NK-92 (cell line): ENCODE measurements around the gene SERPINA12.

Source experiments
- DNase-seq: peaks from one replicate; lab custom pipeline; 2025; ENCODE audit not compliant: unreplicated experiment; lab: John Stamatoyannopoulos, UW

SERPINA12 gene

GRCh38 chr14:94467728-94468520 is 41.3 kb downstream of the SERPINA12 start:
- DNase-seq: no peak

DNA sequence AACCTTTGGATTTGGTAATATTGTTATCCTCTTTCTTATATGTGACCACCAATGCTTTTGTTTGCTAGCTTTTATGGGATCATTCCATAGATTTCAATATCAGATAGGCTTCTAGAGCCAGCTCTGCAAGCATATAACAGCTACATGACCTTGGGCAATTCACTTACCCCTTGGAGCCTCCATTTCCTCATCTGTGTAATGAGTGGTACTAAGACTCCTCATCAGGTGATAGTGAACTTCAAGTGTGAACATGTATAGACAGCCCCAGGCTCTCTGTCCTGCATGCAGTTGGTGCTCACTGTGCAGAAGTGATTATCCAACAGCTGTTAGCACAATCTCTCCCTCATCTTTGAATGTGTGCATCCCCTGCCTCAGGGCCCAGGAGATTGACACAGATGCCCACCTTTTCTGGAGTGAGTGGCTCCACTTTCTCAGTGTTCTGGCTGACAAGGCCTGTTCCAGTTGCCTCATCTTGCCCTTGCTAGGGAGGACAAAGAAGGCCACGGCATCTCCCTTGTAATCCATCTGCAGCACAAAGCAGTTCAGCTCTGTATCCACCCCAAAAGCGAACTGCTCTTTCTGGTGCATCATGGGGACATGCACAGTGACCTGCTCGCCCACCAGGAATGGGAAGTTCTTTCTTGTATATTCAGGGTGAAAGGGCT is 42.4 kb downstream of the SERPINA12 start:
- no peak for DNase-seq

- no peak for DNase-seq
Observed at GRCh38 chr14:94465042-94465441, 44.2 kb downstream of the SERPINA12 start.

DNA sequence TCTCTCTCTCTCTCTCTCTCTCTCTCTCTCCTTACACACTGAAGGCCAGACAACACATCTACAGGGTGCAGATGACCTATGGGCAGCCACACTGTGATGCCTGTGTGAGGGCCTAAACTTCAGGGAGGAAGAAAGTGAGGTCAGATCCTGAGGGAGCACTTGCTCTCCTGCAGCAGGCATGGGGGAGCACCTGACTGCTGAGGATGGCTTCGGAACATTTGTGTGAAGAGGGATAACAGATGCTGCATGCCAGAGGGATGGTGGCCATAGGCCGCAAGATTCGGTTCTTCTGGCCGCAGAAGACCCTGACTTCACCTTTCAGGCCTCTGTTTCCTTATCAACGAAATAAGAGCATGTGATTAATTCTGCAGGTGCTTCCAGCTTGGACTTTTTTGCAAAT is 45.0 kb downstream of the SERPINA12 start:
- DNase-seq: no peak

GRCh38 chr14:94462763-94463572 is 46.3 kb downstream of the SERPINA12 start:
- DNase-seq: no peak

GRCh38 chr14:94462219-94462551 is 47.1 kb downstream of the SERPINA12 start:
- DNase-seq: no peak

DNA sequence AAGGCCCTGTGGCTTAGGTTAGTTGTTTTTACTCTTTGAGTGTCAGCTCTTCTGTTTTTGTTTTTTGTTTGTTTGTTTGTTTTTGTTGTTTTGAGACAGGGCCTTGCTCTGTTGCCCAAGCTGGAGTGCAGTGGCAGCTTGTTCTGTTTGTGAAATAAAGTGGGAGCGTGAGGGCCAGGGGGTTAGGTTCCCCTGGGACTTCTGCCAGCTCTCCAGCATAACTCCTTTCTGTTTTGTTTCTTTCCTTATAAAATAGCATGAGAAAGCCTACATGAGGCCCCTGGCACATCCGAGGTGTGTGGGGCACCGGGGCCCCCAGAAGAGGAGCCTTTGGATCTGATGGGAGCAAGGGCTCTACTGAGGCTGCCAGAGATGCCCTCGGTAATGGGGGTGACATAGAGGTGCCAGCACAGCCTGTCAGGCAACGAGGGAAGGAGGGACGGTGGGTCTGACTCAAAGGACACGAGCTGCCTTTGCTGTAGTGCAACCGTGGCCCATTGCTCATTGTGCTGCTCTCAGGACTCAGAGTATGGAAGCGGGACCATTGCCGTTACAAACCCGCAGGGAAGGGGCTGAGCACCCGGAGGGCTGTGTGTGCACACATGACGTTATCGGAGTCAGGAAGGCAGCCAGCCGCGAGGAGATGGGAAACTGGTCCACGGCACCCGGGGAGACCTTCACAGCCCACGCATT is 47.6 kb downstream of the SERPINA12 start:
- no peak for DNase-seq

DNA sequence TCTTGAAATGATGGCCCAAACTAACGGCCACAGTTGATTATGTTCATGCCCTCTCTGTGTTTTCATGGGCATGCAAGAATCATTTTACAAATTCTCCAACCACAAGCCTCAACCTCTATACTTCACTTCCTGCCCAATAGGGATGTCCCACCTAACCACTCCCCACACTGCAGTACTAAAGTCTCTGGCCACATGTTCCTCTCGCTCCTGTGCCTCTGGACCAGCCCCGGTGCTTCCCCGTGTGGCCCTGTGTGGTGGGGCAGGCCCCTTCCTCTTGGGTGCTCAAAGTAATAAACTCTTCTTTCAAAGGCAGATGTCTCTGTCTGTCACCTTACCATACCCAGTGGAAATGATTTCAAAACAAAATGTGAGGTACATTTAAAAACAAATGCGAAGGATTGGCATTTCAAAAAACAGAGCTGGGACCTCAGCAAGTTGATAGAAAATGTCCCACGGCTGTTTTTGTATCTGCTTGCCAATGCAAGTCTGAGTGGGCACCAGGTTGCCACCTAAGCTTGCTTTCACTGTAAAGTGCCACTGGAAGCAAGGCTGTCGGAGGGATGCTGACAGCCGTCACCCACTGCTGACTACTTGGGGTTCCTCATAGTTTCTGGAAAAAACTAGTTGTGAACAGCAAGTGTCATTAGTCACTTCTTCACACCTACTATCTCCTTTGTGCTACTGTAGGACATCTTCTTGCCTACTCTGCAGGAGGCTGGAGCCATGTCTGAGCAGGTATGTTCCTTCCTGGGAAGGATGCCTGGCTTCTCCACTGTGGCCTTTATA is 48.4 kb downstream of the SERPINA12 start:
- no peak for DNase-seq

- no peak for DNase-seq
Observed at GRCh38 chr14:94458558-94459205, 50.6 kb downstream of the SERPINA12 start.

DNA sequence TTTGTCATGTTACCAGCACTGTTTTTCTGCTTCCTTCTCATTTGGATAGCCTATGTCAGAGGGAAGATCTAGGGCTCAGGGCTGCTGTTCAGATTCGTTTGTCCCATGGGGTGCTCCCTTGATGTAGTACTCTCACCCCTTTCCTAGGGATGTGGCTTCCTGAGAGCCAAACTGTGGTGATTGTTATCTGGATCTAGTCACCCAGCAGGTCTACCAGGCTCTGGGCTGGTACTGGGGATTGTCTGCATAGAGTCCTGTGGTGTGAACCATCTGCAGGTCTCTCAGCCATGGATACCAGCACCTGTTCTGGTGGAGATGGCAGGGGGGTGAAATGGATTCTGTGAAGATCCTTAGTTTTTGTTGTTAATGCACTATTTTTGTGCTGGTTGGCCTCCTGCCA is 51.2 kb downstream of the SERPINA12 start:
- DNase-seq: no peak

DNA sequence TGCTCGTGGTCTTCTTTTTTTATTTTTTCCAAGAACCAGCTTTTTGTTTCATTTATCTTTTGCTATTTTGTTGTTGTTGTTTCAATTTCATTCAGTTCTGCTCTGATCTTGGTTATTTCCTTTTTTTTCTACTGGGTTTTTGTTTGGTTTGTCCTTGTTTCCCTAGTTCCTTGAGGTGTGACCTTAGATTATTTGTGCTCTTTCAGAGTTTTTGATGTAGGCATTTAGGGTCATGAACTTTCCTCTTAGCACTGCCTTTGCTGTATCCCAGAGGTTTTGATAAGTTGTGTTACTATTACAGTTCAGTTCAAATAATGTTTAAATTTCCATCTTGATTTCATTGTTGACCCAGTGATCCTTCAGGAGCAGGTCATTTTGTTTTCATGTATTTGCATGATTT is 53.3 kb downstream of the SERPINA12 start:
- no peak for DNase-seq

GRCh38 chr14:94451826-94452225 is 57.4 kb downstream of the SERPINA12 start:
- DNase-seq: no peak

GRCh38 chr14:94451091-94451771 is 58.0 kb downstream of the SERPINA12 start:
- no peak for DNase-seq

DNA sequence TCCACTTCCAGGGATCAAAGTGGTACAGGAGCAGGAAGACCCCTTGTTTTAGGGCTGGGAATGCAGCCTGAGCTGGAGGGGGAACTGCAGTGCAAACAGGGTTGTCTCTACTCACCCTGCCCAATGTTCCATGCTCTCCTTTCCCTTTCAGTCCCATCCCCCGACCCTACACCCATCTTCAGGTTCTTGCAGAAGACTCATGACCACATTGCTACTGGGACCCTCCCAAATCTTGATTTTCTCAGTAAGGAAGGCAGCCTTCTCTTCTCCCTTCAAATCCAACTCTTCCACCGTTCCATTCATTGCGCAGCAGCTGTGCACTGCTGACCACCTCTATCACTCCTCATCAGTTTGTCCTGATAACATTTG is 58.6 kb downstream of the SERPINA12 start:
- DNase-seq: no peak

DNA sequence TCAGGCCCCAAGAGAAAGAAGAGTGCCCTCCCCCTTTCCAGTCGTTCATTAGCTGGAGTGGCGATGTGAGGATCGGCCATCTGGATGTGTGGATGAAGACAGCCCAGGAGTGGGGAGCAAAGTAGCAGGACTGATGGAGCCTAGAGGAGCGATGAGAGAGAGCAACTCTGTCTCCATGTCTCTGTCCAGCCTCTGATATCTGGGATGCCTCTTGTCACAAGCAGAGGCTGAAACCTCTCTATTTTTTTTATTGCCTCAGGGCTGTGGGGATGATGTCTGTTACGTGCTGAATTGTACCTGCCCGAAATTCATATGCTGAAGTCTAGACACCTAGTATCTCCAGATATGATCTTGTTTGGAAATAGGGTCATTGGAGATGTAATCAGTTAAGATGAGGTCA is 59.3 kb downstream of the SERPINA12 start:
- DNase-seq: no peak

GRCh38 chr14:94448071-94448808 is 61.0 kb downstream of the SERPINA12 start:
- no peak for DNase-seq

DNA sequence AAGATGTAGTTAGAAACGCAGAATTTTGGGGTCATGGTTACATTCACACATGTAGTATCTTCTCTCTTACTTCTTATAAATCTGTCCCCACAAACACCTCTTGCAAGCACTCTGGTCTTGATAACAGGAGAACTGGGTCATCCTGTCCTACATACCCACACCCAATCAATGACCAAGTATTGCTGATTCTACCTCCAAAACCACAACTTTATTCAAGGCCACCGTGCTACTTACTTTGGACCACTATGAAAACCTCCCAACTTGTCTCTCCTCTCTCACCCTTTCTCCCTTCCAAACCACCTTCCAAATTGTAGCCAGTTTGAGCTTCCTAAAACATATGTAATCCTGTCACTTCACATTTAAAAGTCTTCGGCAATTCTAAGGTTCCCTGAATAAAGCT is 62.1 kb downstream of the SERPINA12 start:
- DNase-seq: no peak

DNA sequence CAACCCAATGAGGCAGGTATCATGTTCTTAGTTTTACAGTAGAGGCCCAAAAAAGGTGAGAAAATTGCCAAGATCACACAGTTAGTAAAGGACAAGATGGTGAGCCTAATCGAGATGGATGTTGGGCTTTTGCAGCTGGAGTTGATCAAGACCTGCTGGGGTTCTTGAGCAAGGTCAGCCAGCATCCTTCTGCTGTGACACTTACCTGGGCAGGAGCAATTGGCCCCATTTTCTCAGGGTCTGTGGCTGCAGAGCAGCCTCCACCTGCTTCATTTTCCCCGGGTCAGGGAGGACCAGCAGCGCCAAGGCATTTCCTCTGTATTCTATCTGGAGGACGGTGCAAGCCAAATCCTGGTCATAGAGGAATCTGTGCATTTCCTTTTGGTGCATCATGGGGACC is 63.1 kb downstream of the SERPINA12 start:
- DNase-seq: no peak

GRCh38 chr14:94445003-94445402 is 64.3 kb downstream of the SERPINA12 start:
- DNase-seq: no peak
